Activated naive CD8-positive, alpha-beta T cell treated with anti-CD3 and anti-CD28 coated beads, Interleukin-2, amount 50 U/mL, for 16 hours (primary cell): ENCODE measurements around the gene KCNJ10.

ENCODE experiments used
- DNase-seq: peaks from one replicate; pipeline ENCODE4 v3.0.0-alpha.2; 2020; ENCODE audit warnings: low read depth, low spot score

Gene KCNJ10

GRCh38 chr1:160084771-160085321 lies 14.9 kb upstream of the KCNJ10 start:
- DNase-seq: no peak

GRCh38 chr1:160083968-160084770 lies 14.2 kb upstream of the KCNJ10 start:
- DNase-seq: peak; percentile 51

- DNase-seq: no peak
Observed at GRCh38 chr1:160082926-160083325, 13.0 kb upstream of the KCNJ10 start.

GRCh38 chr1:160082487-160082886 lies 12.5 kb upstream of the KCNJ10 start:
- no peak for DNase-seq

GRCh38 chr1:160081261-160081936 lies 11.4 kb upstream of the KCNJ10 start, which contains the start of gene KCNJ9:
Gene KCNJ9 (plus strand): TSS chr1:160081538. CDS start chr1:160084031, 2,493 bp downstream.
- DNase-seq: no peak

- no peak for DNase-seq
Observed at GRCh38 chr1:160080381-160081100, 10.6 kb upstream of the KCNJ10 start.

- DNase-seq: no peak
Observed at GRCh38 chr1:160079448-160079847, 9.5 kb upstream of the KCNJ10 start.

GRCh38 chr1:160078512-160079195 lies 8.7 kb upstream of the KCNJ10 start:
- no peak for DNase-seq

GRCh38 chr1:160077486-160077885 lies 7.5 kb upstream of the KCNJ10 start:
- DNase-seq: no peak

GRCh38 chr1:160076295-160076694 lies 6.3 kb upstream of the KCNJ10 start:
- no peak for DNase-seq

GRCh38 chr1:160075836-160076235 lies 5.9 kb upstream of the KCNJ10 start:
- no peak for DNase-seq

GRCh38 chr1:160074865-160075264 lies 4.9 kb upstream of the KCNJ10 start:
- DNase-seq: no peak

GRCh38 chr1:160071289-160071688 lies 1.3 kb upstream of the KCNJ10 start:
- DNase-seq: no peak

- DNase-seq: peak; percentile 71
Observed at GRCh38 chr1:160070243-160071163, 543 bp upstream of the KCNJ10 start.

GRCh38 chr1:160068225-160068624 lies 1.7 kb downstream of the KCNJ10 start:
- no peak for DNase-seq

GRCh38 chr1:160066829-160067745 lies 2.9 kb downstream of the KCNJ10 start:
- no peak for DNase-seq

GRCh38 chr1:160064746-160065145 lies 5.2 kb downstream of the KCNJ10 start:
- no peak for DNase-seq

GRCh38 chr1:160064164-160064563 lies 5.8 kb downstream of the KCNJ10 start:
- DNase-seq: no peak

GRCh38 chr1:160063176-160063575 lies 6.8 kb downstream of the KCNJ10 start:
- DNase-seq: no peak
